ENCODE measurements around the gene VPREB1. TPM values are rescaled to one million over a fixed set of nuclear protein-coding genes. Genes with fewer than 3 reads are reported as not detected.
"Not testable (repeated sequence)": the region's sequence is repeated elsewhere in the genome, so short reads cannot be mapped to it uniquely, and the experiment has no call there.

VPREB1 gene
- total RNA-seq, 2 experiments from 2014 or later = 1.7 to 3.6 TPM

DNA sequence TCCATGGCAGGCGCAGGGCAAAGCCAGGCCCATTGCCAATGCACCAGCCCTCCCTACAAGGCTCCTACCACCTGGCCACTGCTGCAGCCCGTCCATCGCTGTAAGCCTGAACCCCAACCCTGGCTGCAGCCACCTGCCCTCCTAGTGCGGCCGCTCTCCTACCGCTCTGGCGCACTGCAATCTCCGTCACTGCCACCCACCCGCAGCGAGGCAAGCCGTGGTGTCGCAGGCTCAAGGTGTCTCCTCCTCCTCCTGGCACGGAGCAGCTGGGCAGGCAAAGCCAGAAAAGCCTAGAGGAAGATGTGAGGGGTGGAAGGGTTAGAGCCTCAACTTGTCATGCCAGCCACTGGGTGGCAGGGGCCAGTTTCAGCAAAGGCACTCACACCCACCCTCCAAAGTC lies 50.1 kb downstream of the VPREB1 start:
- H3K9me3 ChIP-seq (ENCODE audit: low read length); H3K36me3 ChIP-seq (ENCODE audit: insufficient read depth, low read length); H4K20me1 ChIP-seq (ENCODE audit: insufficient read depth, low read length); H3K27ac ChIP-seq (ENCODE audit: low read depth, low read length, poor library complexity, severe bottlenecking); H3K4me3 ChIP-seq (ENCODE audit: low read depth, low read length, poor library complexity, severe bottlenecking); H3K9me2 ChIP-seq (ENCODE audit: insufficient read depth, low read length); H2AFZ ChIP-seq (ENCODE audit: low read length); DNase-seq (ENCODE audit: low spot score); POLR2A ChIA-PET; H3K4me1 ChIP-seq (ENCODE audit: insufficient read depth, low read length, poor library complexity, severe bottlenecking); BruUV-seq (replicated peaks); CTCF ChIA-PET (ENCODE audit: unreplicated experiment); H3K4me2 ChIP-seq (ENCODE audit: low read length): not testable (repeated sequence)
- intact Hi-C loops (cut with micrococcal nuclease; ENCODE audit: unreplicated experiment) = loop anchor here (5.0 kb wide), 1 partner anchor 137 kb away; no protein-coding TSS in a partner anchor
- H3K79me2 ChIP-seq (ENCODE audit: insufficient read depth, low read depth, low read length) = peaks cover 20% of the 10 kb centered on the region

Data from OCI-LY7 (cell line).